Measurements from ENCODE around the gene GNG12. TPM values are rescaled to one million over a fixed set of nuclear protein-coding genes. Genes with fewer than 3 reads are reported as not detected.

GNG12 gene
- total and polyA plus RNA-seq, 2 donors from 2014 or later, result 46.1 to 89.3 TPM

- Histone ChIP-seq H3K4me3 (ENCODE audit: low read length in 3 of 3) (no peak overlapping the region), H3K9me3 (ENCODE audit: control insufficient read depth in 2 of 3, insufficient read depth in 1 of 3, low read length in 3 of 3) (no peaks in the 10 kb centered on the region), H3K4me1 (ENCODE audit: control insufficient read depth in 2 of 3, insufficient read depth in 2 of 3, low read depth in 1 of 3, low read length in 3 of 3) (no peaks in the 10 kb centered on the region), H3K27ac (ENCODE audit: low read depth in 2 of 2, low read length in 2 of 2) (no peak overlapping the region), H3K27me3 (ENCODE audit: control insufficient read depth, insufficient read depth, low read length) (no peaks in the 10 kb centered on the region), H3K9ac (ENCODE audit: low read length in 3 of 3) (no peak overlapping the region), H3K36me3 (ENCODE audit: control insufficient read depth in 2 of 3, insufficient read depth in 3 of 3, low read length in 3 of 3) (no peaks in the 10 kb centered on the region)
- DNase-seq (no peak), FAIRE-seq (no peak)
- no peak for TF ChIP-seq CTCF (IDR thresholded peaks at IDR 0.05; ENCODE audit: borderline replicate concordance, extremely low read depth, insufficient read depth)
- intact Hi-C loops (cut with DNase I), result loop anchor here (10.0 kb wide), 1 partner anchor 58 kb away; the partner anchor contains the start of gene GNG12
Measured at GRCh38 chr1:67777016-67777415, 56.3 kb downstream of the GNG12 start.

- FAIRE-seq, result no peak
- Histone ChIP-seq H3K27me3 (ENCODE audit: control insufficient read depth, insufficient read depth, low read length) (no peaks in the 10 kb centered on the region), H3K9me3 (ENCODE audit: control insufficient read depth in 2 of 3, insufficient read depth in 1 of 3, low read length in 3 of 3) (no peaks in the 10 kb centered on the region), H3K4me3 (ENCODE audit: low read length in 3 of 3) (no peak overlapping the region), H3K36me3 (ENCODE audit: control insufficient read depth in 2 of 3, insufficient read depth in 3 of 3, low read length in 3 of 3) (peaks cover 0 to 13% (median 0%) of the 10 kb centered on the region in 3 donors), H3K27ac (ENCODE audit: low read depth in 2 of 2, low read length in 2 of 2) (no peak overlapping the region), H3K4me1 (ENCODE audit: control insufficient read depth in 2 of 3, insufficient read depth in 2 of 3, low read depth in 1 of 3, low read length in 3 of 3) (peaks cover 0 to 7% (median 4%) of the 10 kb centered on the region in 3 donors), H3K9ac (ENCODE audit: low read length in 3 of 3) (no peak overlapping the region)
- intact Hi-C loops (cut with DNase I), result loop anchor here (10.0 kb wide), 1 partner anchor 61 kb away; the partner anchor contains the start of gene GNG12
- no peak for DNase-seq
- no peak for TF ChIP-seq CTCF (IDR thresholded peaks at IDR 0.05; ENCODE audit: borderline replicate concordance, extremely low read depth, insufficient read depth)
Measured at GRCh38 chr1:67773462-67773861, 59.8 kb downstream of the GNG12 start.

GRCh38 chr1:67771749-67772148 lies 61.5 kb downstream of the GNG12 start:
- Histone ChIP-seq H3K4me1 (ENCODE audit: control insufficient read depth in 2 of 3, insufficient read depth in 2 of 3, low read depth in 1 of 3, low read length in 3 of 3) (peaks cover 0 to 13% (median 8%) of the 10 kb centered on the region in 3 donors), H3K9me3 (ENCODE audit: control insufficient read depth in 2 of 3, insufficient read depth in 1 of 3, low read length in 3 of 3) (no peaks in the 10 kb centered on the region), H3K36me3 (ENCODE audit: control insufficient read depth in 2 of 3, insufficient read depth in 3 of 3, low read length in 3 of 3) (peaks cover 0 to 13% (median 0%) of the 10 kb centered on the region in 3 donors), H3K27ac (ENCODE audit: low read depth in 2 of 2, low read length in 2 of 2) (no peak overlapping the region), H3K4me3 (ENCODE audit: low read length in 3 of 3) (no peak overlapping the region), H3K27me3 (ENCODE audit: control insufficient read depth, insufficient read depth, low read length) (no peaks in the 10 kb centered on the region), H3K9ac (ENCODE audit: low read length in 3 of 3) (no peak overlapping the region)
- DNase-seq (no peak), FAIRE-seq (no peak)
- intact Hi-C loops (cut with DNase I), result loop anchor here (10.0 kb wide), 1 partner anchor 63 kb away; the partner anchor contains the start of gene GNG12
- no peak for TF ChIP-seq CTCF (IDR thresholded peaks at IDR 0.05; ENCODE audit: borderline replicate concordance, extremely low read depth, insufficient read depth)

GRCh38 chr1:67771152-67771551 lies 62.1 kb downstream of the GNG12 start:
- DNase-seq (no peak), FAIRE-seq (no peak)
- intact Hi-C loops (cut with DNase I), result loop anchor here (10.0 kb wide), 1 partner anchor 64 kb away; the partner anchor contains the start of gene GNG12
- H3K27me3 ChIP-seq (ENCODE audit: control insufficient read depth, insufficient read depth, low read length), result no peaks in the 10 kb centered on the region
- H3K9ac ChIP-seq (ENCODE audit: low read length in 3 of 3), result no peak overlapping the region
- H3K9me3 ChIP-seq (ENCODE audit: control insufficient read depth in 2 of 3, insufficient read depth in 1 of 3, low read length in 3 of 3), result no peaks in the 10 kb centered on the region
- peaks cover 0 to 16% (median 14%) of the 10 kb centered on the region in 3 donors for H3K4me1 ChIP-seq (ENCODE audit: control insufficient read depth in 2 of 3, insufficient read depth in 2 of 3, low read depth in 1 of 3, low read length in 3 of 3)
- H3K4me3 ChIP-seq (ENCODE audit: low read length in 3 of 3), result no peak overlapping the region
- no peak for TF ChIP-seq CTCF (IDR thresholded peaks at IDR 0.05; ENCODE audit: borderline replicate concordance, extremely low read depth, insufficient read depth)
- H3K27ac ChIP-seq (ENCODE audit: low read depth in 2 of 2, low read length in 2 of 2), result peak overlapping the region in 1 of 2 donors; percentile 47
- peaks cover 0 to 13% (median 0%) of the 10 kb centered on the region in 3 donors for H3K36me3 ChIP-seq (ENCODE audit: control insufficient read depth in 2 of 3, insufficient read depth in 3 of 3, low read length in 3 of 3)
